ENCODE results near the gene NKX2-8. TPM values are rescaled to one million over a fixed set of nuclear protein-coding genes. Genes with fewer than 3 reads are reported as not detected.
"Not testable (repeated sequence)": the region's sequence is repeated elsewhere in the genome, so short reads cannot be mapped to it uniquely, and the experiment has no call there.

The NKX2-8 gene
- total and polyA plus RNA-seq, 8 donors: 0.15 to 1.6 (median 0.48) TPM; not detected in 4

- Histone ChIP-seq H3K4me3 (no peak overlapping the region), H3K36me3 (no peaks in the 10 kb centered on the region), H3K27me3 (peaks cover 3 to 19% of the 10 kb centered on the region in 2 donors), H3K27ac (no peak overlapping the region), H3K9me3 (no peaks in the 10 kb centered on the region), H3K4me1 (no peaks in the 10 kb centered on the region)
- no peak for ATAC-seq
- intact Hi-C loops (cut with DNase I): no loop called here
- no peak for DNase-seq
- TF ChIP-seq, protein P1, sequence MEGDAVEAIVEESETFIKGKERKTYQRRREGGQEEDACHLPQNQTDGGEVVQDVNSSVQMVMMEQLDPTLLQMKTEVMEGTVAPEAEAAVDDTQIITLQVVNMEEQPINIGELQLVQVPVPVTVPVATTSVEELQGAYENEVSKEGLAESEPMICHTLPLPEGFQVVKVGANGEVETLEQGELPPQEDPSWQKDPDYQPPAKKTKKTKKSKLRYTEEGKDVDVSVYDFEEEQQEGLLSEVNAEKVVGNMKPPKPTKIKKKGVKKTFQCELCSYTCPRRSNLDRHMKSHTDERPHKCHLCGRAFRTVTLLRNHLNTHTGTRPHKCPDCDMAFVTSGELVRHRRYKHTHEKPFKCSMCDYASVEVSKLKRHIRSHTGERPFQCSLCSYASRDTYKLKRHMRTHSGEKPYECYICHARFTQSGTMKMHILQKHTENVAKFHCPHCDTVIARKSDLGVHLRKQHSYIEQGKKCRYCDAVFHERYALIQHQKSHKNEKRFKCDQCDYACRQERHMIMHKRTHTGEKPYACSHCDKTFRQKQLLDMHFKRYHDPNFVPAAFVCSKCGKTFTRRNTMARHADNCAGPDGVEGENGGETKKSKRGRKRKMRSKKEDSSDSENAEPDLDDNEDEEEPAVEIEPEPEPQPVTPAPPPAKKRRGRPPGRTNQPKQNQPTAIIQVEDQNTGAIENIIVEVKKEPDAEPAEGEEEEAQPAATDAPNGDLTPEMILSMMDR (IDR thresholded peaks at IDR 0.05): no peak
These were observed 12.3 kb downstream of the NKX2-8 start for GRCh38 chr14:36570065-36570464.

DNA sequence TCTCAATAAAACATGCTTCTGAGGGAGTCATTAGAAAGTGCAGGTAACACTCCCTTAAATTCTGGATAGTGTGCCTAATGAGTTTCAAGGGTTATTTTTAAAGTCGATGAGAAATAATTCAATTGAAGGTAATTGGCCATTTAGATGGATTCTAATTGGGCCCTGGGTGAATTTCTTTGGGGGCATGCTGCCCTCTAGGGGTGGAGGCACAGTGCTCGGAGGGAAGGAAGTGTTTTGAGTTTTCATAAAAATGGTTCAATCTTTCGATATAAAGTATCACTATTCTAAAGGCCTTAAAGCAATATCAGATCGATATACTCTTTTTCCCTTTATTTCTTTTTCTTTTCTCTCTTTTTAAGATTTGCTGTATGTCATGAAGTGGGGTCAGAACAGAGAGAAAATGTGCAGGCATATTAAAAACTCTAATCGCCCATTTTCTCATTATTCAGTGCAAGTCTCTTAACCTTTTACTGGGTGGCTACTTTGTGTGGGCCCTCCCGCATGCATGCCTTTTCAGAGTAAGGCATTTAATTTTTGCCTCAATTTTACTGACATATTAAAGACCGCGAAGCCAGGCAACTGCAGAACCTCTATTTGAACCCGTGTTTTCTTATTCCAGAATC, 25.5 kb downstream of the NKX2-8 start:
- H3K4me1 ChIP-seq: no peaks in the 10 kb centered on the region
- H3K36me3 ChIP-seq: no peaks in the 10 kb centered on the region
- ATAC-seq (peak; percentile 63), DNase-seq (peak in 1 of 4 donors; percentile 17)
- intact Hi-C loops (cut with DNase I): no loop called here
- H3K27ac ChIP-seq: no peak overlapping the region
- no peaks in the 10 kb centered on the region for H3K9me3 ChIP-seq
- H3K27me3 ChIP-seq: peaks cover 0 to 7% of the 10 kb centered on the region in 2 donors
- H3K4me3 ChIP-seq: no peak overlapping the region
- TF ChIP-seq, protein P1 (IDR thresholded peaks at IDR 0.05): peak; percentile 50 to 53

GRCh38 chr14:36555998-36556743, 26.2 kb downstream of the NKX2-8 start:
- Histone ChIP-seq H3K9me3 (no peaks in the 10 kb centered on the region), H3K4me3 (no peak overlapping the region), H3K4me1 (no peaks in the 10 kb centered on the region), H3K27me3 (no peaks in the 10 kb centered on the region), H3K27ac (no peak overlapping the region), H3K36me3 (no peaks in the 10 kb centered on the region)
- intact Hi-C loops (cut with DNase I): no loop called here
- DNase-seq (no peak), ATAC-seq (peak; percentile 78)
- TF ChIP-seq, protein P1 (IDR thresholded peaks at IDR 0.05): no peak

- no peak overlapping the region for H3K27ac ChIP-seq
- DNase-seq (peak in 1 of 4 donors; percentile 61), ATAC-seq (peak; percentile 87)
- no peaks in the 10 kb centered on the region for H3K36me3 ChIP-seq
- H3K4me3 ChIP-seq: no peak overlapping the region
- no peaks in the 10 kb centered on the region for H3K4me1 ChIP-seq
- intact Hi-C loops (cut with DNase I): no loop called here
- TF ChIP-seq, protein P1 (IDR thresholded peaks at IDR 0.05): peak in 1 of 2 donors; percentile 48
- H3K9me3 ChIP-seq: no peaks in the 10 kb centered on the region
- H3K27me3 ChIP-seq: no peaks in the 10 kb centered on the region
These were observed 28.7 kb downstream of the NKX2-8 start for GRCh38 chr14:36553656-36554260.

DNA sequence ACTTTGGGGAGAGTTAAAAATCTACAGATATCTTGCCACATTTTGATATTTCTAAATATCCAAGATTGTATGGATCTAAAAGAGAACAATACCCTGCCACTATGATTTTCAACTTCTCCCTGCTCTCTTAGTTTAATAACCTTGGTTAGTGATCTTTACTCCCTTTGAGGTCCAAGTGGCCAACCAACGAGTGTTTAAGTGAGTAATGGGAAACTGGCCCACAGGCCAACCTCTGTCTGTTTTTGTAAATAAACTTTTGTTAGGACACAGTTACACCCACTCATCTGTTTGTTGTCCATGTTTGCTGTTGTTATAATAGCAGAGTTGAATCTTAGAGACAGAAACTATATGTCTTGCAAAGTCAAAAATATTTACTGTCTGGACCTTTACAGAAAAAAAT, 31.5 kb downstream of the NKX2-8 start:
- Histone ChIP-seq H3K9me3 (no peaks in the 10 kb centered on the region), H3K4me1 (no peaks in the 10 kb centered on the region), H3K4me3 (no peak overlapping the region), H3K27me3 (peaks cover 0 to 5% of the 10 kb centered on the region in 2 donors), H3K27ac (no peak overlapping the region), H3K36me3 (no peaks in the 10 kb centered on the region)
- intact Hi-C loops (cut with DNase I): no loop called here
- DNase-seq: no peak
- TF ChIP-seq, protein P1 (IDR thresholded peaks at IDR 0.05): no peak
- ATAC-seq: no peak

GRCh38 chr14:36544280-36544679, 38.1 kb downstream of the NKX2-8 start:
- H3K4me3 ChIP-seq; H3K4me1 ChIP-seq; H3K27ac ChIP-seq; H3K36me3 ChIP-seq; H3K27me3 ChIP-seq; DNase-seq; ATAC-seq; H3K9me3 ChIP-seq; intact Hi-C loops (cut with DNase I): not testable (repeated sequence)
